Activated gamma-delta T cell (primary cell): Measurements from ENCODE around the gene OR6Q1.
"Not testable (repeated sequence)": the region's sequence is repeated elsewhere in the genome, so short reads cannot be mapped to it uniquely, and the experiment has no call there.

ENCODE experiments used
- DNase-seq: peaks from one replicate; lab custom pipeline; 2025; lab: John Stamatoyannopoulos, UW
- total RNA-seq, 2 donors: gene quantifications; one replicate each; lab custom pipeline; 2026; lab: John Stamatoyannopoulos, UW

The OR6Q1 gene
- total RNA-seq, result 0 reads per million in 2 donors

- no peak for DNase-seq
Measured at GRCh38 chr11:58030653-58031052, at the start of gene OR6Q1. OR6Q1 (plus strand) TSS chr11:58030953; CDS start chr11:58030953, 0 bp downstream.

DNA sequence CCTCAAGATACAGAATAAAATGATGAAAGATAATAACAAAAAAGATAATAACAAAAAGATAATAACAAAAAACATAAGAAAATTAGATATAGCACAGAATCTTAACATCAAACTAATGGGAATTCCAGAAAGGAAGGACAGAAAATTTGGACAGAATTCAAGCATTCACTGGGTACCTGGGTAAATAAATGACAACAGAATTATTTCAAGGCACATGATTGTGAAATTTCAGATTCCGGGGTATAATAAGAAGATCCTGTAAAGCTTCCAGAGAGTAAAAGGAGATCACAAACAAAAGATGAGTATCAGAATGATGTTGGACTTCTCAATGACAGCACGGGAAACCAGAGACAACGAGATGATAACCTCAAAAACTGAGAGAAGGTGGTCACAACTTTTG lies 49.2 kb upstream of the OR6Q1 start:
- DNase-seq, result no peak

GRCh38 chr11:57982776-57983175 lies 48.0 kb upstream of the OR6Q1 start:
- no peak for DNase-seq

DNA sequence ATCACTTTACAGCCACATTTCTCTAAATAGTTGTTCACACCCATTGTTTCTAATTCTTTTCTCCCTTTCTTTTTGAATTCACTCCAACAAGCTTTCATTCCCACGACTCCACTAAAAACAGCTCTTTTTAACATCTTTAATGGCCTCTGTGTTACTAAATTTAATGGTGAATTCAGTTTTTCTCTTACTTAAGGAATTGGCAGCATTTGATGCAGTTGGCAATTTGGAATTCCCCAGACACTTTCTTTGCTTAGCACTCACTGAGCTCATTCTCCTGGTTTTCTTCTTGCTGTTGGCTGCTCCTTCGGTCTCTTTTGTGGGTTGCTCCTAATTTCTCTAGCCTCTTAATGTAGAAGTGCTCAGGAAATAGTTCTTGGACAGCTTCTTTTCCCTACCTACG lies 47.6 kb upstream of the OR6Q1 start:
- no peak for DNase-seq

- not testable (repeated sequence) for DNase-seq
Measured at GRCh38 chr11:57999523-57999922, 31.2 kb upstream of the OR6Q1 start.

DNA sequence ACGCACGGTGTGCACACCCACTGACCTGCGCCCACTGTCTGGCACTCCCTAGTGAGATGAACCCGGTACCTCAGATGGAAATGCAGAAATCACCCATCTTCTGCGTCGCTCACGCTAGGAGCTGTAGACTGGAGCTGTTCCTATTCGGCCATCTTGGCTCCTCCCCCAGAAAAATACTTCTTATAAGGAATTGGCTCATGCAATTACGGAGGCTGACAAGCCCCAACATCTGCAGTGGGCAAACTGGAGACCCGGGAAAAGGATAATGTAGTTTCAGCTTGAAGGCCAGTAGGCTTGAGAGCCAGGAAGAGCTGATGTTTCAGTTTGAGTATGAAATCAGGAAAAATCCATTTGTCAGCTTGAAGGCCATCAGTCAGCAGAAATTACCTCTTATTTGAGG lies 30.7 kb upstream of the OR6Q1 start:
- not testable (repeated sequence) for DNase-seq

GRCh38 chr11:58000699-58001098 lies 30.1 kb upstream of the OR6Q1 start:
- DNase-seq, result no peak

GRCh38 chr11:58003036-58003435 lies 27.7 kb upstream of the OR6Q1 start:
- no peak for DNase-seq

DNA sequence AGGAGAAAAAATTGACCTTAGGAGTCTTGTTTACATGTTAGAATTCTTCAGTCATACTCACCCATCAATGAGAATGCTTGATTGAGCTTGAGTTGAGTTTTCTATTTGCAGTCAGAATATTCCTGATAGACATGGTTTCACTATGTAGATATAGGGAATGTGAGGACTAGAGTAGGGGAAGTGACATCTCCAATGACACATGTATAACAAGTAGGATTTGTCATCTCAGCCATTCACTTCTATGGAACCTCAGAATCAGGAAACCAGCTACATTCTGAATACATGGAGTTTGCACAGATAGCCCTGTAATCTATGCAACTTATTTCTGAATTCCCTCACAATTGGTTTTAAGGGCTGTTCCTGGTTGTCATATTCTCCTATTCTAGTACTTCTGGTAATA lies 27.2 kb upstream of the OR6Q1 start:
- no peak for DNase-seq

DNA sequence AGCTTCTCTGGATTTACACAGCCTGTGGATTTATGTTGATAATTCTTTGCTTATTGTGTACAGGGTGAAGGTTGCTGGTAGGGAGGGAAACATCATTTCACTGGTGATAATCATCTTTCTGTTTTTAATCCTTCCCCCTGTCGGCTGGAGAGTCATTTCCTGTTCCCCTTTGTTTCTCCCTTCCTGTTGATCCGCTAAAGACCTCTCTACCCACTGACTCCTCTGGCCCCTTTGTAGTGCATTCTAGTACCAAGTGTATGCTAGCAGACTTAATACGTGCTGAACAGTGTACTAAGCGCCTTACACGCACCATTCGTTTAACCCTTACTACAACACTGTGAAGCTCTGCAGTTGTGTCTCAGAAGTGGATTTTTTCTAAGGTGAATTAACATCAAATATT lies 26.1 kb upstream of the OR6Q1 start:
- no peak for DNase-seq

GRCh38 chr11:58006940-58007339 lies 23.8 kb upstream of the OR6Q1 start:
- DNase-seq, result no peak

- DNase-seq, result no peak
Measured at GRCh38 chr11:58011771-58012170, 19.0 kb upstream of the OR6Q1 start.

GRCh38 chr11:58023435-58023931 lies 7.3 kb upstream of the OR6Q1 start, which contains the start of gene OR9Q1:
OR9Q1 (plus strand) TSS chr11:58023881; CDS start chr11:58179445, 155,564 bp downstream.
- DNase-seq, result no peak

DNA sequence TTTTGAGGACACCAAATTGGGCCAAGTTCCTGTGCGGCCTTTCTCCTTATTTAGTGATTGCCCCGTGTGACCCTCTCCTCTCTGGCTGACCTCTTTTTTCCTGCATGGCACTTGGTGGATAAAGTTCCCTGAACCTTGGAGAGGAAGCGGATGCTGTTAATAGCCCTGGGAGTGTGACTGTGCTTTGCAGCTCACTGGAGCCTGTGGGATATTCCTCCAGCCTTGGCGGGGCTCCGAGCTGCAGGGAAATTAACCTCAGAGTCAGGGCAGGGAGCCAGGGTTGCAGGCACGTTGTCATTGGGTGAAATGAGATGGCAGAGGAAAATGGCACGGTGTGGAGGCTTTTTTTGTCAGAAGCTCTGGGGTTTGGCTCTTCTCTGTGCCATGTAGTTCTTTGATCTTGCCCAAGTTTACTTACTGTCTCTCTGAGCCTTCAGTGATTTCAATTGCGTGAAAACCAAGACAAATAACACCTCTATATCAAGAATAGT lies 6.1 kb upstream of the OR6Q1 start:
- no peak for DNase-seq

DNA sequence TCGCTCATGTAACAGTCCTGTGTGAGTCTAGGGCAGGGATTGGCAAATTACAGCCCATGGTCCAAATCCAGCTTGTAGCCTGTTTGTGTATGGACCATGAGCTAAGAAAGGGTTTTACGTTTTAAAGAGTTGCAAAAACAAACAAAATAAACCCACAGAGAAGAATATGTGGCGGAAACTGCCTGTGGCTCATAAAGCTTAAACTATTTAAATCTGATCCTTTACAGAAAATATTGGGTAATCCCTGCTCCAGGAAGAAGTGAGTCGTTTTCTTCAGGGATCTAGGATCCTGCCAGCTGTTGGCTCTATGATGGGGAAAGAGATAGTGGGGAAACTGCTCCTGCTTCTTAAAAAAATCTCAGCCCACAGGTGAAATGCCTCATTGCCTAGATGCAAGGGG lies 3.4 kb upstream of the OR6Q1 start:
- DNase-seq, result no peak

DNA sequence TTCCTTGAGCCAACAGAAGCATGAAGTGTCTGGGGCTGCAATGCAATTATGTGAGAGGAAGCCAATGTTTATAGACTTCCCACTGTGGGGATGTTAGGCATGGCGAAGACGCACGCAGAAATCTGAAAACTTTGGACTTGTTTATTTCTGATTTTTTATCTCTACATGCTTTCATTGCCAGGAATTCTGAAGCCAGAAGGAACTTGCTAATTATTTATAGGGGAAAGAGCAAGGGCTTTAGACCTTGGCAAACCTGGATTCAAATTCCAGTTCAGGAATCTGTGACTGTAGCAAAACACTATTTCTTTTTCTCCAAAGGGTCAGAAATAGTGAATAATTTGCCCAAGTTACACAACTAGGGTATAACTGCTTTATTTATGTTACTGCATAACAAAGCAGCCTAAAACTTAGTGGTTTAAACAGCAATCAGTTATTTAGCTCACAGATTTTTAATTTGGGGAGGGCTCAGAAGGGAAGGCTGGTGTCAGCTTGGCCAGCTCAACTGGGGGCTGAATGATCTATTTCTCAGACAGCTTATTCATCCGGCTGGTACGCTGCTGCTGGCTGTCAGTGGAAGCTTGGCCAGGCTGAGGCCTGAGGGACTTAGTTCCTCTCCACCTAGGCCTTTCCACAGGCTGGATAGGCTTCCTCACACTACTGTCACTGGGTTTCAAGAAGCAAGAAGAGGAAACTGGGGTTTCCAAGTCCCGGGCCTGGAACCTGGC lies 1.9 kb upstream of the OR6Q1 start:
- DNase-seq, result no peak

GRCh38 chr11:58034471-58034870 lies 3.7 kb downstream of the OR6Q1 start:
- no peak for DNase-seq

- DNase-seq, result no peak
Measured at GRCh38 chr11:58039589-58039988, 8.8 kb downstream of the OR6Q1 start.

GRCh38 chr11:58043379-58043778 lies 12.6 kb downstream of the OR6Q1 start:
- DNase-seq, result no peak

DNA sequence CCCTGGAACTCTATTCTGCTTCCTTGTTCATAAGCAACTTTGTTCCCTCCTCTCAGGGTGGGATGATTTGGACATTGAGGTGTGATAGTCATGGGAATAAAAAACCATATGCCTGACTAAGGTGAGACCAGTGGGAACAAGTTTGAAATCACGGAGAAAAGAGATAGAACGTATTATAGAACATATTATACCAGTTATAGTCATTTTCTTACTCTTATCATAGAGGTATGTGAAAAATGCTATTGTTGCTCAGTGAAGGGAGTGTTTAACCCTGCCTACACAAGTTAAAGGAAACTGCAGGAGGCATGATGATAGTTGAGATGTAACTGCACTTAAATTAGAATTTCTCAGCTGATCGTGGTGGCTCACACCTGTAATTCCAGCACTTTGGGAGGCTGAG lies 15.5 kb downstream of the OR6Q1 start:
- no peak for DNase-seq

- DNase-seq, result no peak
Measured at GRCh38 chr11:58047818-58048217, 17.1 kb downstream of the OR6Q1 start.

DNA sequence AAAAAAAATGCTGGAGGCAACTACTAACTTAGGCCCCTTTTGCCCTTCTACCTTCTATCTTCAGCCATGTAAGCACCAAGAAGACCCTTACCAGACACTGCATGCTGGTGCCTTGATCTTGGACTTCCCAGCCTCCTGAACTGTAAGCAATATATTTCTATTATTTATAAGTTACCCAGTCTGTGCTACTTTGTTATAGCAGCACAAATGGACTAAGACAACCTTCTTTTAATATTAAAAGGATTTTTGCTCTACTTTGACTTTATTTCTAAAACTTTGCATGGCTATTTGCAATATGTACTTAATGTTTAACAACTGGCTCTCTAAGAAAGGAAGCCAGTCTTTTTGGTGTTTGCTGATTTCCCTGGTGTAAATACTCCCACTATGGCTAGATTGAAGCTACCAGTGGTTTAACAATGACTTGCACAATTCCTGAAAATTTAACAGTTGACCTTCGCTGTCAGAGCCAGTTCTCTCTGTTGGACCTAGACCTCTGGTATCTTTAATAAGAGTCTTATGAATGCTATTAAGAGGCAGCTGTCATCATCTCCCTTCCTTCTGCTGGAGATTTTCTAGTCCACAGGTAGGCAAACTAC lies 25.2 kb downstream of the OR6Q1 start:
- no peak for DNase-seq

- DNase-seq, result no peak
Measured at GRCh38 chr11:58057481-58057880, 26.7 kb downstream of the OR6Q1 start.
